Colonic mucosa (tissue), 4 donors: ENCODE data around the gene MAST3. TPM values are rescaled to one million over a fixed set of nuclear protein-coding genes. Genes with fewer than 3 reads are reported as not detected.

Source experiments
- DNase-seq: peaks from one replicate; pipeline ENCODE4 v3.0.0-alpha.2; 2020
- H3K27ac ChIP-seq: fragments of 200-600 bp; one replicate; pipeline ENCODE4 v1.8.0; 2021
- H3K27me3 ChIP-seq: fragments of 200-600 bp; one replicate; pipeline ENCODE4 v1.8.0; 2021
- H3K36me3 ChIP-seq: fragments of 200-600 bp; one replicate; pipeline ENCODE4 v1.8.0; 2021
- H3K4me1 ChIP-seq: fragments of 200-600 bp; one replicate; pipeline ENCODE4 v1.8.0; 2021; ENCODE audit warnings: mild to moderate bottlenecking
- H3K4me3 ChIP-seq: fragments of 200-600 bp; one replicate; pipeline ENCODE4 v1.8.0; 2021
- H3K9ac ChIP-seq, 2 donors: one replicate each; pipeline ENCODE4 v1.7.0; 2013; ENCODE audit warnings: control low read depth in 2 of 2, low read depth in 2 of 2, low read length in 2 of 2
- H3K9me3 ChIP-seq: fragments of 200-600 bp; one replicate; pipeline ENCODE4 v1.8.0; 2021
- intact Hi-C: fragments of 100-400 bp; cut with DNase I; formaldehyde crosslinking; loops from one replicate; pipeline ENCODE4 v1.14.1; 2022
- total RNA-seq, 2 donors: library from RNA; stranded (reverse); fragmentation: NEBNext Ultra II Directional in 1 of 2; extraction: Animal tissue kit (Norgen Biotek cat#: 25700) in 1 of 2; gene quantifications; one replicate each; pipeline ENCODE4 v1.2.1, GENCODE V29; 2021
- TF ChIP-seq, protein P1 (sequence below): fragments of 200-600 bp; IDR thresholded peaks from one replicate; pipeline ENCODE4 v1.8.0; 2022; ENCODE audit warnings: antibody characterized with exemption, mild to moderate bottlenecking
- donor health status: healthy.
- donor health status: DM: no; HTN: no; CAD: no.
- donor health status: DM: no; HTN: no; CAD: no.

MAST3 gene
- total RNA-seq, 2 donors from 2014 or later, result 24.3 to 30.9 TPM

- intact Hi-C loops, result no loop called here
- DNase-seq, result no peak
- TF ChIP-seq, protein P1, sequence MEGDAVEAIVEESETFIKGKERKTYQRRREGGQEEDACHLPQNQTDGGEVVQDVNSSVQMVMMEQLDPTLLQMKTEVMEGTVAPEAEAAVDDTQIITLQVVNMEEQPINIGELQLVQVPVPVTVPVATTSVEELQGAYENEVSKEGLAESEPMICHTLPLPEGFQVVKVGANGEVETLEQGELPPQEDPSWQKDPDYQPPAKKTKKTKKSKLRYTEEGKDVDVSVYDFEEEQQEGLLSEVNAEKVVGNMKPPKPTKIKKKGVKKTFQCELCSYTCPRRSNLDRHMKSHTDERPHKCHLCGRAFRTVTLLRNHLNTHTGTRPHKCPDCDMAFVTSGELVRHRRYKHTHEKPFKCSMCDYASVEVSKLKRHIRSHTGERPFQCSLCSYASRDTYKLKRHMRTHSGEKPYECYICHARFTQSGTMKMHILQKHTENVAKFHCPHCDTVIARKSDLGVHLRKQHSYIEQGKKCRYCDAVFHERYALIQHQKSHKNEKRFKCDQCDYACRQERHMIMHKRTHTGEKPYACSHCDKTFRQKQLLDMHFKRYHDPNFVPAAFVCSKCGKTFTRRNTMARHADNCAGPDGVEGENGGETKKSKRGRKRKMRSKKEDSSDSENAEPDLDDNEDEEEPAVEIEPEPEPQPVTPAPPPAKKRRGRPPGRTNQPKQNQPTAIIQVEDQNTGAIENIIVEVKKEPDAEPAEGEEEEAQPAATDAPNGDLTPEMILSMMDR, result no peak
- H3K27me3 ChIP-seq, result no peaks in the 10 kb centered on the region
- H3K4me1 ChIP-seq, result peaks cover 8% of the 10 kb centered on the region
- no peaks in the 10 kb centered on the region for H3K9me3 ChIP-seq
- H3K9ac ChIP-seq, result peak overlapping the region; percentile 8 to 76
- H3K27ac ChIP-seq, result peak overlapping the region; percentile 63
- peaks cover 5% of the 10 kb centered on the region for H3K36me3 ChIP-seq
- H3K4me3 ChIP-seq, result no peak overlapping the region
These were observed 21.6 kb downstream of the MAST3 start for GRCh38 chr19:18119013-18119716.

- peak overlapping the region; percentile 8 to 47 for H3K9ac ChIP-seq
- no peaks in the 10 kb centered on the region for H3K9me3 ChIP-seq
- intact Hi-C loops, result no loop called here
- peaks cover 7% of the 10 kb centered on the region for H3K36me3 ChIP-seq
- H3K27ac ChIP-seq, result peak overlapping the region; percentile 63
- peaks cover 8% of the 10 kb centered on the region for H3K4me1 ChIP-seq
- no peak overlapping the region for H3K4me3 ChIP-seq
- DNase-seq, result no peak
- TF ChIP-seq, protein P1, result no peak
- no peaks in the 10 kb centered on the region for H3K27me3 ChIP-seq
These were observed 22.1 kb downstream of the MAST3 start for GRCh38 chr19:18119717-18120105.

GRCh38 chr19:18120127-18120526 is 22.5 kb downstream of the MAST3 start:
- no peak overlapping the region for H3K27ac ChIP-seq
- H3K4me3 ChIP-seq, result no peak overlapping the region
- intact Hi-C loops, result no loop called here
- no peaks in the 10 kb centered on the region for H3K27me3 ChIP-seq
- TF ChIP-seq, protein P1, result no peak
- no peaks in the 10 kb centered on the region for H3K9me3 ChIP-seq
- peaks cover 8% of the 10 kb centered on the region for H3K4me1 ChIP-seq
- no peak for DNase-seq
- H3K36me3 ChIP-seq, result peaks cover 7% of the 10 kb centered on the region
- H3K9ac ChIP-seq, result no peak overlapping the region

- Histone ChIP-seq H3K36me3 (peaks cover 7% of the 10 kb centered on the region), H3K4me3 (no peak overlapping the region), H3K9ac (no peak overlapping the region), H3K27me3 (no peaks in the 10 kb centered on the region), H3K9me3 (no peaks in the 10 kb centered on the region), H3K27ac (no peak overlapping the region), H3K4me1 (peaks cover 8% of the 10 kb centered on the region)
- DNase-seq, result no peak
- TF ChIP-seq, protein P1, result no peak
- intact Hi-C loops, result no loop called here
These were observed 23.6 kb downstream of the MAST3 start for GRCh38 chr19:18121166-18121565.

- Histone ChIP-seq H3K4me3 (no peak overlapping the region), H3K9me3 (no peaks in the 10 kb centered on the region), H3K27ac (no peak overlapping the region), H3K36me3 (peaks cover 7% of the 10 kb centered on the region), H3K4me1 (peaks cover 4% of the 10 kb centered on the region), H3K9ac (no peak overlapping the region), H3K27me3 (no peaks in the 10 kb centered on the region)
- no peak for DNase-seq
- TF ChIP-seq, protein P1, result no peak
- intact Hi-C loops, result no loop called here
These were observed 24.8 kb downstream of the MAST3 start for GRCh38 chr19:18122424-18122823.
